ENCODE results near the gene MMP12. TPM values are rescaled to one million over a fixed set of nuclear protein-coding genes. Genes with fewer than 3 reads are reported as not detected.

Gene MMP12
- total and polyA plus RNA-seq, 2 donors (not counting 3 experiments of a cell fraction or from before 2014, with no cell fraction given), result not detected

- FAIRE-seq (no peak), DNase-seq (ENCODE audit: low read depth, low spot score) (no peak)
- H3K4me3 ChIP-seq (replicated peaks in 1 of 3; ENCODE audit: insufficient read depth in 1 of 3, low read depth in 1 of 3, low read length in 3 of 3), result no peak overlapping the region
- intact Hi-C loops (cut with micrococcal nuclease) (no loop called here), dilution Hi-C loops (cut with MboI; ENCODE audit: extremely low pct_ligation_motif_present, low sequenced_read_pairs) (no loop called here)
- no peaks in the 10 kb centered on the region for H3K9me1 ChIP-seq (replicated peaks; ENCODE audit: control insufficient read depth, extremely low read depth, insufficient read depth, low read length)
- POLR2A ChIA-PET, result no interaction called here
- no peaks in the 10 kb centered on the region for H3K79me2 ChIP-seq (ENCODE audit: control insufficient read depth, insufficient read depth, low read length)
- H3K27me3 ChIP-seq (ENCODE audit: control insufficient read depth in 2 of 2, insufficient read depth in 2 of 2, low read length in 2 of 2), result peaks cover 5 to 10% of the 10 kb centered on the region in 2 experiments
- BruUV-seq (replicated peaks), result no TSS peak
- no peak for TF ChIP-seq CTCF (IDR thresholded peaks at IDR 0.05; ENCODE audit: extremely low read depth in 1 of 2, insufficient read depth in 1 of 2, low read depth in 1 of 2, low read length in 2 of 2)
- no peak for TF ChIP-seq MYC (IDR thresholded peaks at IDR 0.05; ENCODE audit: low read depth, low read length)
- no peak for TF ChIP-seq MAX (IDR thresholded peaks at IDR 0.05; ENCODE audit: insufficient read depth, insufficient read length)
- no peak for TF ChIP-seq FOS (IDR thresholded peaks at IDR 0.05; ENCODE audit: borderline replicate concordance, insufficient read depth, low read length)
- no peak for TF ChIP-seq POLR2AphosphoS5 (IDR thresholded peaks at IDR 0.05; ENCODE audit: insufficient read depth, low read depth, low read length)
- TF ChIP-seq GATA2 (IDR thresholded peaks at IDR 0.05; ENCODE audit: insufficient read depth, insufficient read length, low read depth, low read length), result no peak
- no peak for TF ChIP-seq POLR2A (IDR thresholded peaks at IDR 0.05; ENCODE audit: low read depth, low read length)
- TF ChIP-seq JUN (IDR thresholded peaks at IDR 0.05; ENCODE audit: borderline replicate concordance, insufficient read depth, insufficient read length, low read depth), result no peak
- TF ChIP-seq EZH2 (IDR thresholded peaks at IDR 0.05; ENCODE audit: borderline replicate concordance, low read depth, low read length, severe bottlenecking), result no peak
- no peaks in the 10 kb centered on the region for H3K4me1 ChIP-seq (ENCODE audit: control insufficient read depth, extremely low read depth, insufficient read depth, low read length)
- no peak overlapping the region for H3K4me2 ChIP-seq (ENCODE audit: insufficient read depth, low read length)
- H3K9me3 ChIP-seq (replicated peaks; ENCODE audit: control insufficient read depth, insufficient read depth, low read length), result no peaks in the 10 kb centered on the region
- no peak overlapping the region for H3K9ac ChIP-seq (replicated peaks; ENCODE audit: extremely low read depth, insufficient read depth, low read length)
- no peaks in the 10 kb centered on the region for H3K36me3 ChIP-seq (ENCODE audit: control insufficient read depth in 2 of 2, extremely low read depth in 1 of 2, insufficient read depth in 2 of 2, low read length in 2 of 2)
- no peak overlapping the region for H2AFZ ChIP-seq (ENCODE audit: low read depth, low read length)
- H3K27ac ChIP-seq (ENCODE audit: insufficient read depth, low read depth, low read length), result no peak overlapping the region
- CTCF ChIA-PET, result interaction anchor here (0.9 to 2.2 kb wide), 3 partner anchors 13 to 18 kb away, joined by 3 to 9 read pairs (median 3); no protein-coding TSS in a partner anchor
- no peaks in the 10 kb centered on the region for H4K20me1 ChIP-seq (replicated peaks; ENCODE audit: control insufficient read depth, extremely low read depth, insufficient read depth, low read length)
These were observed 25.5 kb downstream of the MMP12 start for GRCh38 chr11:102849311-102849710.
